ENCODE measurements around the gene CABLES1.
A peak's percentile ranks its signal among the peaks of the same experiment; 100 is the strongest.

Gene CABLES1

GRCh38 chr18:23114171-23114881 lies 21.0 kb upstream of the CABLES1 start:
- no peak for DNase-seq

GRCh38 chr18:23114911-23115310 lies 20.4 kb upstream of the CABLES1 start:
- no peak for DNase-seq

GRCh38 chr18:23115683-23116096 lies 19.6 kb upstream of the CABLES1 start:
- no peak for DNase-seq

DNA sequence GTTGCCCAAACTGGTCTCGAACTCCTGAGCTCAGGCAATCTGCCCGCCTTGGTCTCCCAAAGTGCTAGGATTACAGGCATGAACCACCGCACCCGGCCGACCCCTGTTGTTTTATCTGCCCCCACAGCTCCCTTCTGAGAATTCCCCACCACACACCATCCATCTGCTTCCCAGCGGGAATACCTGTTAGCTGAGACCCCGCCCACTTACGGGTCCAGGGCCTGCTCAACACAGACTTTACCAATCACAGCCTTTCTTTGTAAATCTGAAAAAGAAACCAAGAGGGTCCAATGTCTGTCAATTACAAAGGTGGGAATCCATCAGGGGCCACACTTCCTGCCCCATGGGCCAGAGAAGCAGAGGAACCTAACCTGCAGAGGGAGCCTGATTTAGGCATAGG lies 14.2 kb upstream of the CABLES1 start:
- DNase-seq: no peak

DNA sequence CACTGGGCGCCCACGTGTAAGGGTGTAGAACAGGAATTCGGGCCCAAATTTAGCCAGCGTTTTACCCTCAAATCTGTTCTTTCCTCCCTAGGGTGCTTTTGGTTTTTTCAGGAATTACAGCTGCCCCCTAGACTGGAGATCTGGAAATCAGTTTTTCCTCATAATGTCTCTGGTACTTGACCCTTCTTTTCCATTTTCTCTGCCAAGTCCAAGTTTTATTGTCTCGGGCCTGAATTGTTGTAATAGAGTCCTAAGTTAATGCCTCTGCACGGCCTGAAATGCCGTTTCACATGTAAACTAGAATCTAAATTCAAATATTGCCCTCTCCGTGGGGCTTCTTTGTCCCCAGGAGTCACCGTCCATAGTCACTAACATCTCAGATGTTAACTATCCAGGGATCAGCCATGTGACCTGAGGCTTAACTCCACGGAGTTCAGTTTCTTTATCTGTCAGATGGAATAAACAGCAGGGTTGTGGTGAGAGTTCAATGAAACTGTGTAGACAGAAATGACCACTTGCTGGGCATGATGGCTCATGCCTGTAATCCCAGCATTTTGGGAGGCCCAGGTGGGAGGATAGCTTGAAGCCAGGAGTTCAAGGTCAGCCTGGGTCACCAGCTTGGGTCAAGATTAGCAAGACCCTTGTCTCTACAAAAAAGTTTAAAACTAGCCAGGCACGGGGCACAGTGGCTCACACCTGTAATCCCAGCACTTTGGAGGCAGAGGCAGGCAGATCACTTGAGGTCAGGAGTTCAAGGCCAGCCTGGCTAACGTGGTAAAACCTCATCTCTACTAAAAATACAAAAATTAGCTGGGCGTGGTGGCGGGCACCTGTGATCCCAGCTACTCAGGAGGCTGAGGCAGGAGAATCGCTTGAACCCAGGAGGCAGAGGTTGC lies 12.7 kb upstream of the CABLES1 start:
- DNase-seq: no peak

DNA sequence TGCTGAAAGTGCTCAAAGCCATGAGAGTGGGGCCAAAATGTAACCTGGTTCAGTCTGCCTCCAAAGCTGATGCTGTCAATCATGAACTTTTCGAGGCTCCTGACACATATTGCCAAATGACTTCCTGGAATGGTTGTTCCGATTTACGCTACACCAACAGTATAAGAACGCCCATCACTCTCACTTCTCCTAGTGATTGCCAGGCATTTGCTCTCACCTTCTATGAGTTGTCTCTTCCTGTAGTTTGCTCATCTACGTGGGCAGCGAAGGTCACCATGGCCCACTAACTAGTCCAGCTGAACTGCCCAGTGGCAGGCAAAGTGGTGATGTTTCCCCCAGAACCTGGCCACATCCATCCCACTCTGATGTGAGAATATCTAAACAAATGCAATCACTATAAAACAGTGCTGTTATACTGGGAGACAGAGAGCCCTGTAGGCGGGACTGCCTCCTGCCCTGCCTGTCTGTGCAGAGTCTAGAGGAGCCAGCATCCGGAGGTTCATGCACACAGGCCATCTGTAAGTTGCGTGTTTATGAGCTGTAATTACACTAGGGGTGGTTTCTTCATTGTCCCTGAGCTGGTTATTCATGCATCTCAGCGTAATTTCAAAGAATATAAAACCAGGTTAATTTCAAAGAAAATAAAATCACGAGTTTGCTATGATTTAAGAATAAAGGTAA lies 8.8 kb upstream of the CABLES1 start:
- no peak for DNase-seq

- DNase-seq: no peak
These were observed 8.2 kb upstream of the CABLES1 start for GRCh38 chr18:23127090-23127489.

DNA sequence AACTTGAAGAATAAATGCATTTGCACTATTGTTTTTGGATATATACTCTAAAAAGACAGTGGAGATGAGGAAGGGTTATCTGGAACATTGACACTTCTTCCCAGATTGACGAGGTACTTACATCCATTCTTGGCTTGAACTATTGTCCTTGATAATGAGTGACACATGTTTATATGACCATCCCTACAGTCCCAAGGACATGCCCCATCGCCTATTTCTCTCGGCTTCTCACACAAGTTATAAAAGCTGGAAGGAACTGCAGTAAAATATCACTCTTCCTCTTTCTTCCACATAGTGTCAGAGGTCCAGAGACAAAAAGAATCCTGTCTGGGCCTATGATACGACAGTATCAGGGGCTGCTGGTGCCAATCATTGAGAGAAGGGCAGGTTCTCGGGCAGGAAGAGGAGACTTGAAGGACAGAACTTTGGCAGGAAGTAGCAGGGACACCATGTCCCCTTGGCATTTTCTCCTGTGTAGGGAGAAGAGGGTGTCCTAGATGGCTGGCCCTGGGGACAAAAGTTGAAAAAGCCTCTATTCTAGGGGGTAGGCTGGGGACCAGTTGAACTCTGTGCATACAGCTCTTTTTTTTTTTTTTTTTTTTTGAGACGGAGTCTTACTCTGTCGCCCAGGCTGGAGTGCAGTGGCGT lies 5.8 kb upstream of the CABLES1 start:
- no peak for DNase-seq

DNA sequence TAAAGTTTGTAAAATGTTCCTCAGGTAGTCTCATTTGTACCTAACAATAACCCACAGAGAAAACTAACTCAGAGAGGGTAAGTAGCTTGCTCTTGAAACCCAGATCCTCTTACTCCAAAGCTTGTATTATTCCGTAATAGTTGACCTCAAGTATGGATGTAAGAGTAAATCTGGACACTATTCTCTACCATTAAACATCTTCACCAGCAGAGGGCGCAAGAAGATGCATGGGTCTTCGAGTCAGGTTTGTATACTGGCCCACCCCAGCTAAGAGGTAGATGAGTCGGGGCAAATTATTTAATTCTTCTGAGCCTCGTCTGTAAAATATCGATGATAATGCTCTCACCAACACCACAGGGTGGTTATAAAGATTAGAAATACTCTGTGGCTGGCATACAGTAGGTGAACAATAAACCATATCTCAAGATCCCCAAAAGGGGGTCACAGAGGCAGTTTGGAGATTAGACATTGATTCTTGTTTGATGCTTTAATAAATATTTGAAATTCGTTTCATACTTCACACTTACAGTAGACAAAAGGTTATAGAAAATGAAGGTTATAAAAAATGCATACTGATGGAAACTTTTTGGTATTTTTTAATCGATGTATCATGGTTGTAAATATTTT lies 3.5 kb upstream of the CABLES1 start:
- peak; percentile 76 for DNase-seq

DNA sequence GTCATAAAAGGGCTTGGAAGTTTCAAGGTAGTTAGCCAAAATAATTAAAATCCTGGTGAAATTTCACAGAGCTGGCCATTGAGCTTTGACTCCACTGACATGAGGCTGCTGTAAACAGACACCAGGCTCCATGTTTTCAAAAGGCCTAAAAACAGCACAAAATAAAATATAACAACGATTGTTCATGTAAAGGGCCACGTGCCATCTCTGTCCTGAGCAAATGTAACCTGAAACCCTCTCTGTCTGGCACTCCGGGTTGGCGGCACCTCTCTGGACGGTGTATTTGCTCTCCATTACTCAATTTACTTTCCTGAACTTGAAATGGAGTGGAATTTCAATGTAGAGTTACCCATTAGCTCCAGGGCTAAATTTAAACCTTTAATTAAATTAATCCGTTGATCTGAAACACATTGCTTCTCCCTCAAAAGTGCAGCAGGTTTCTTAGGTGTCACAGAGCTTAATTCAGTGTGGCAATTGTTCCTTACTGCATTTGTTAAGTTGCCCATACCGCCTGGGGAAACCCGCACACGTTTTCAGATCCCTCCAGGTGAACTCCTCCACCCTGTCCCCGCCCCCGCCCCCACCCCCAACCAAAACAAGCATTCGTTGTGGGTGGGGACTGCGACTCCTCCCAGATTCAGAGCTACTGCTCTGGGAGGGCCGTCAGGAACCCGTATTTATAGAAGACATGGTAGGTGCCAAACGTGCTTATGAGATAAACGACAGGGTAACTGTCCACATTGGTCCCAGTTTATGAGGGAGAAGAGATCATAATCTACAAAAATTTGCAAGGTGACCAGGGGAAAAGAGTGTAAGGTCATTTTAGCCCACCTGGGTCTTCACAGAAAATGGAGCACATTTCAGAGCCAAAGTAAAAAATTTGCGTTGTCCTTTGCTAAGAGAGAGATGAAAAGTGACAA lies 1.2 kb upstream of the CABLES1 start:
- peak; percentile 52 for DNase-seq

GRCh38 chr18:23135550-23136325 lies 453 bp downstream of the CABLES1 start:
- DNase-seq: peak; percentile 24

DNA sequence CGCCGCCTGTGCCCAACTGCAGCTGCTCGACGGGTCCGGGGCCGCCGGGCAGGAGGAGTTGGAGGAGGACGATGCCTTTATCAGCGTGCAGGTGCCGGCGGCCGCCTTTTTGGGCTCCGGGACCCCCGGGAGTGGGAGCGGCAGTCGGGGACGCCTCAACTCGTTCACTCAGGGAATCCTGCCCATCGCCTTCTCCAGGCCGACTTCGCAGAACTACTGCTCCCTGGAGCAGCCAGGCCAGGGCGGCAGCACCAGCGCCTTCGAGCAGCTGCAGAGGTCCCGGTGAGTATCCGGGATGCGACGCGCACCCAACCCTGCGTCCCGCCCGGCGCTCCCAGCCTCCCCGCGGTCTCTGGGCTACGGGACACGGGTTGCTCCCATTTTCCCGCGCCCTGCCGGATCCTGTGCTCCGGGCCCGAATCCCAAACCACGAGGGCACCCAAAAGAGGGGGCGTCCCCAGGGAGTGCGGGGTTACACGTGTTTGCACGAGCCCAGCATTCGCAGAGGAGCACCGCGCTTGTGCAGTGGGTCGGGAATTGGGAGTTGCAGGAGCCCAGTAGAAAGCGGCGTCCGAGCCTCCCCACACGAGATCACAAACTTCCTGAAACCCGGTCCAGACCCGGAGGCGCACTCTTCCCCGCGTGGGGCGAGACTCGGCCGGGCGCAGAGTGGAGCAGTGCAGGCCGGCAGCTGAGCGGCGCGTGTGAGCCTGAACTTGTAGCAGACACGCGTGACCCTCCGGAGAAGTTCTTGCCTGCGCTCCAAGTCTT lies 1.2 kb downstream of the CABLES1 start:
- no peak for DNase-seq

- no peak for DNase-seq
These were observed 1.9 kb downstream of the CABLES1 start for GRCh38 chr18:23137097-23137635.

DNA sequence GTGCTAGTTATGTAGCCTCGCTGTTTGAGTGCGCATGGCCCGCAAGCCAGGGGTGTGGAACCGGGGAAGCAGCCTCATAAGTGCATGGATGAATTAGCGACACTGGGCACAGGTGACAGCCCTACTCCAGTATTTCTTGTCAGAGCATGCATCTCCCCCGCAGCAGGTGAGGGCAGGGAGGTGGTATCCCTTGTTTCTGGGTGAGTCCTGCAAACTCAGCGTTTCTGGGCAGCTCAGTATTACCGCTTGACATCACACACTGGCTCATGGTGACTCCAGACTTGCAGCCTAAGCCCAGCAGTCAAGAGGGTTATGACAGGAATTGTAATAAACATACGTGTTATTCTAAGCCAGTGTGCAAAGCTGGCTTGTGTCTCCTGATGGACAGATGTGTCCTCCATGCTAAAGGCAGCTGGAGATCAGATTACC lies 2.5 kb downstream of the CABLES1 start:
- no peak for DNase-seq

GRCh38 chr18:23138471-23138870 lies 3.2 kb downstream of the CABLES1 start:
- DNase-seq: no peak

DNA sequence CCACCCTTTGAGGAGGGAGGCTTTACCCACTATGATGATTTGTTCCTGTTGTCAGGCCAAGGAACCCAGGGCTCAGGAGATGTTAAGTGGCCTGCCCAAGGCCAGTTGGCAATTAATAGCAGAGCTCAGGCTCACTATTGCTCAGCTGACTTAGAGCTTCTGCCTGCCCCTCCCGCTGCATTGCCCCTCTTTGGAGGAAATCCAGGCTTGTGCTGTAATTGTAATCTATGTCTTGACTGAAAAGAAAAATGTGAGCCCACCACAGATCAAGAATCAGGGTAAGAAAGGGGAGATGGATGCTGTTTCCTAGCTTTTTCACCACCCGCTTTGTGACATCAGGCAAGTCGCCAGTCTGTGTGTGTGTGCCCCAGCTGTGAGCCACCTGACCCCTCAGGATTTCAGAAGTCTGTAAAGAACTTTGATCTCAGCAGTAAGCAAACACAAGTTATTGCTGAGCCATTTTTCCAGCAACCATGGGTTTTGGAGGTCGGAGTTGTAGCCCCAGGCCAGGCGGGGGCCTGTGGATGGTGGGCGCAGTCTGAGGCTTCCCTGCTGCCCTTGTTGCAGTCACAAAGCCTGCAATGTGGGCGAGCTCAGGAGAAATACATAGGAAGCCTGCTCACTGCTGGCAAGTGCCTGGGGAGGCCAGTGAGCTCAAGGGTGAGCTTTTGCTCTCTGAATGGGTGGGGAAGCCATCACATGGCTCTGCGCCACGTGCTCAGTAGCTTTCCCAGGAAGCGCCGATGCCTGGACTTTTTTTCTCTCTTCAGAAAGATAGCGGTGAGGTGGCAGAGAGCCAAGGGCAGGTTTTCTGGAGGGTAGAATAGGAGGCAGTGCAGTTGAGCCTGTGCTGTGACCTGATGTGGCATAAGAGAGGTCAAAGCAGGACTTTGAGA lies 6.1 kb downstream of the CABLES1 start:
- no peak for DNase-seq

- no peak for DNase-seq
These were observed 7.1 kb downstream of the CABLES1 start for GRCh38 chr18:23142251-23142929.

Measured in activated CD4-positive, alpha-beta T cell treated with anti-CD3 and anti-CD28 coated beads, Interleukin-10, Interleukin-2, amounts not matched to agents 100 ng/mL and 50 ng/mL, durations not matched to agents 16 hours and 8 hours (primary cell).